ENCODE measurements around the gene RMDN2. TPM values are rescaled to one million over a fixed set of nuclear protein-coding genes. Genes with fewer than 3 reads are reported as not detected.

RMDN2 gene
- polyA plus RNA-seq, 6 donors from 2014 or later, result 13.0 to 24.3 (median 17.1) TPM

DNA sequence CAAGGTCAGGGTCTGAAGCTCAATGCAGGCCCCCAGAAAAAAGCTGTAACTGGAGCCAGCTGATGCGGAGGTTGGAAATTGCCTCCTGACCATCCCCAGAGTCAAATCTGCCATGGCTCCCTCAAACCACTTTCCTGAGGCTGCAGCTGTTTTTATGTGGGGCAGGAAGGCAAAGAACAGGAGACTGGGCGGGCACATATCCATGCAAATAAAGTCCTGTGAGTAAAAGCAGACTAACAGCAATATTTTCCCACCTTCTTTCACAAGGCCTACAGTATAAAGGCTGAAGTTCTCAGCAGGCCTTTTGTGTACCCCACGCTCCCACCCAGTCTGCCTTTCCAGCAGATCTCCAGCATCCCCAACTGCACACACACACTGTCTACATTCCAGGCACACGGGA lies 103.7 kb downstream of the RMDN2 start:
- no peaks in the 10 kb centered on the region for H3K9me3 Mint-ChIP-seq
- no peak overlapping the region for H3K4me3 Mint-ChIP-seq
- peaks cover 0 to 25% (median 5%) of the 10 kb centered on the region in 3 donors for H3K27me3 Mint-ChIP-seq
- DNase-seq (no peak), ATAC-seq (ENCODE audit: low read depth in 2 of 2) (no peak)
- no peak overlapping the region for H3K27ac Mint-ChIP-seq
- peaks cover 0 to 9% of the 10 kb centered on the region in 2 donors for H3K36me3 Mint-ChIP-seq
- H3K4me1 Mint-ChIP-seq, result no peaks in the 10 kb centered on the region

DNA sequence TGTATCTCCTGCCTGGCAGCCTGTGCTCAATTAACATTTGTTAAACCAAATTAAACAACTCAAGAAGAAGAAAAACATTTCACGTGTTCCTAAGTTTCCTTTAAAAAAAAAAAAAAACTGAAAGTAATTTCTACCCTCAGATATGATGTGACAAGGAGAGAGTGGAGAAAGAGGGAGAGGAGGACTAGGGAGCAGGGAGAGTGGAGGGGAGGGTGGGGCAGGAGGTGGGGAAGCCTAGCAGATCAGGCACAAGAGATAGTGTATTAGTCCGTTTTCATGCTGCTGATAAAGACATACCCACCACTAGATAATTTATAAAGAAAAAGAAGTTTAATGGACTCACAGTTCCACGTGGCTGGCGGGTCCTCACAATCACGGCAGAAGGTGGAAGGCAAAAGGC lies 104.4 kb downstream of the RMDN2 start:
- no peak for DNase-seq
- peaks cover 0 to 9% of the 10 kb centered on the region in 2 donors for H3K36me3 Mint-ChIP-seq
- H3K9me3 Mint-ChIP-seq, result no peaks in the 10 kb centered on the region
- no peak overlapping the region for H3K4me3 Mint-ChIP-seq
- no peak overlapping the region for H3K27ac Mint-ChIP-seq
- H3K4me1 Mint-ChIP-seq, result no peaks in the 10 kb centered on the region
- no peak for ATAC-seq (ENCODE audit: low read depth in 2 of 2)
- H3K27me3 Mint-ChIP-seq, result peaks cover 0 to 30% (median 5%) of the 10 kb centered on the region in 3 donors

DNA sequence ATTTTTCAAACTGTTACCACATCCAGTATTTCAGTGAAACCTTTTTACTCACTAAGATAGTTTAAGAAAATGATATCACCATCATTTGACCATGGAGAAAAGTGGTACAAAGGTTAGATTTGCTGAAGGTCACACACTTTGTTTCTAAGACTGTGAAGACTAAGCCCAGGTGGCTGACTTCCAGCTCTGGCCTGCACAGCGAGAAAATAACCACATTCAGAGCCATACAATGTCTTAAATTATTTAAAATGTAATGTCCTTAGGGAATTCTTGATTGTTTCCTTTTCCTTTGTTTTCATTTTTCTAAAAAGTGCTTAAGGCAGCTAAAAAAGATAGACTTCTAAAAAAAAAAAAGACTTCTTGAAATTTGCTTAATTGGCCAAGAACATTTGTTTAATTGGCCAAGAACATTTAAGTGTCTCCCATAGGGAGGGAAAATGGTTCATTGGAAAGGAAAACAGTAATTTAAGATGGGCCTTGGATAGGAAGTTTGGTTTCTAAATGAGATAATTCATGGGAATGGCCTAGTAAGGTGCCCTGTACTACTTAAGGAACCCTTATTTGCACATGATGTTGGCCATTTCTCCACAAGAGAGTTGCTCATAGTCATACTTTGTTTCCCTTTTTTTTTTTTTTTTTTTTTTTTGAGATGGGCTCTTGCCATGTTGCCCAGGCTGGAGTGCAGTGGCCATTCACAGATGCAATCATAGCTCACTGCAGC lies 105.7 kb downstream of the RMDN2 start:
- Mint-ChIP-seq H3K9me3 (no peaks in the 10 kb centered on the region), H3K36me3 (peaks cover 0 to 9% of the 10 kb centered on the region in 2 donors), H3K4me3 (no peak overlapping the region), H3K4me1 (no peaks in the 10 kb centered on the region), H3K27me3 (peaks cover 5 to 38% (median 6%) of the 10 kb centered on the region in 3 donors), H3K27ac (peak overlapping the region in 1 of 6 donors; percentile 24)
- DNase-seq (no peak), ATAC-seq (ENCODE audit: low read depth in 2 of 2) (no peak)

DNA sequence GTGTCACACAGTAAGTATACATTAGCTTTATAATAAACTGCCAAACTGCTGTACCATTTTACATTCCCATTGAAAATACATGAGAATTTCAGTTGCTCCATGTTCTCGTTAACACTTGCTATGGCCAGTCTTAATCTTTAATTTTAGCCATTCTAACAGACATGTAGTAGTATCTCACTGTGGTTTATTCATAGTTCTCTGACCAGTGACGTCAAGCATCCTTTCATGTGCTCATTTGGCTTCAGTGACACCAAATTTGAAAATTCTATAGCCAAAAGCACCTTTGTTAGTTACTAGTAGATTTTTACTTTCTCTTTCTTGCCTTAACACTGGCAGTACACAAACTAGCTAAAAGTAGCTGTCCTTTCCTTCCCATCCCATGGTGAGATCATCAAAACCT lies 107.9 kb downstream of the RMDN2 start:
- DNase-seq (no peak), ATAC-seq (ENCODE audit: low read depth in 2 of 2) (no peak)
- Mint-ChIP-seq H3K36me3 (peaks cover 0 to 4% of the 10 kb centered on the region in 2 donors), H3K27me3 (peaks cover 20 to 58% (median 28%) of the 10 kb centered on the region in 3 donors), H3K9me3 (no peaks in the 10 kb centered on the region), H3K27ac (no peak overlapping the region), H3K4me3 (no peak overlapping the region), H3K4me1 (peaks cover 2 to 5% (median 3%) of the 10 kb centered on the region in 3 donors)

DNA sequence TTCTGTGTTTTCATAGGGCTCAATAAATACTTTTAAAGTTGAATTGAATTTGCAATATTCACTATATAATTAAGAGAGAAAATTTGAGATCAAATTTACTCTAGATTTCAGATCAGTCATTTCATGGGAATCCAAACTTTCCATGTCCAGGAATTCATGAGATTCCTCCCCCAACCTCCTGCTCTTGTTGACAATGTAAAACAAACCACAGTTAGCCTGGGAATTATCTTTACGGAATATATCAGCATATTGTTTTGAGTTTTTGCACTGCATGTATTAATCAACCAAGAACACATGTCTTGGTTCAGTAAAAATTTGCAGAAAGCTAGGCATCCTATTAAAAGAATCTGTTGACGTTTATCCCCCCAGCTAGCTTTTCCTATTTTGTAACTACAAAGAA lies 108.6 kb downstream of the RMDN2 start:
- ATAC-seq (ENCODE audit: low read depth in 2 of 2) (no peak), DNase-seq (no peak)
- H3K36me3 Mint-ChIP-seq, result peaks cover 0 to 4% of the 10 kb centered on the region in 2 donors
- H3K27ac Mint-ChIP-seq, result no peak overlapping the region
- H3K4me3 Mint-ChIP-seq, result no peak overlapping the region
- peaks cover 27 to 65% (median 32%) of the 10 kb centered on the region in 3 donors for H3K27me3 Mint-ChIP-seq
- peaks cover 7 to 11% (median 10%) of the 10 kb centered on the region in 3 donors for H3K4me1 Mint-ChIP-seq
- no peaks in the 10 kb centered on the region for H3K9me3 Mint-ChIP-seq

DNA sequence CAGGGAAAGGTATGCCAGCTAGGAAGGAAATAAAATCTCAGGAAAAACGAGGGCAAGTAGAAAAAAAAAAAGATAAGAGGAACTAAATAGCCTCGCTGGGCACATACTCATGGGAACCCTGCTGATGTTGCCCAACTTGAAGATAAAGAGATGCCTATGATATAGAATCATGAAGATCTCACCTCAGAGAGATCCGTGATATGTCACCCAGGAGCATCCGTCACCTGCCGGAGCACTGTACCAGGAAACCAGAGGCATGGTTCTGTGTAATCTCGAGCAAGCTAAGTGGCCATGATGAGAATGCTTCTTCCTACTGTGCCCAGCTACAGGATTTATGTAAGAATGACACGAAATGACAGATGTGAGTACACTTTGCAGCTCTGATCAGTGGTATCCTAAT lies 110.9 kb downstream of the RMDN2 start:
- peaks cover 7 to 13% (median 10%) of the 10 kb centered on the region in 3 donors for H3K4me1 Mint-ChIP-seq
- no peak overlapping the region for H3K4me3 Mint-ChIP-seq
- H3K9me3 Mint-ChIP-seq, result no peaks in the 10 kb centered on the region
- H3K36me3 Mint-ChIP-seq, result no peaks in the 10 kb centered on the region
- DNase-seq, result no peak
- no peak overlapping the region for H3K27ac Mint-ChIP-seq
- H3K27me3 Mint-ChIP-seq, result peaks cover 41 to 74% (median 45%) of the 10 kb centered on the region in 3 donors
- ATAC-seq (ENCODE audit: low read depth in 2 of 2), result no peak

DNA sequence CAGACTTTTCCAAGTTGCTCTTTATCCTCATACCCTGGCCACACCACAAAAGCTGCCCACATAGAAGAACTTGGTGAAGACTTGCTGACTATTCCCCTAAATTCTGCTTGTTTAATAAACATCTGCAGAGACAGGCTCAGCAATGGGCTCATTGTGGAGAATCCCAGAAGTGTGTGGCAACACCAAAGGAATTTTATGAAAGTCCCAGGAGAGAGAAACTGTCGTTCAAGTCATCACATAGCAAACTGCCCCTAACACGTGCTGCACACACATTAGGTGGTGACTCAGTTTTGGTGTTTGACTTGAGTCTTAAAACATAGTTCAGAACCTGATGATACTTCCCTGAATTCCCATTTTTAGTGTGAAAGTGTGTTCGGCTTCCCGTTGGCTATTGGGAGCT lies 112.2 kb downstream of the RMDN2 start:
- no peak for DNase-seq
- no peak for ATAC-seq (ENCODE audit: low read depth in 2 of 2)
- no peaks in the 10 kb centered on the region for H3K36me3 Mint-ChIP-seq
- H3K4me3 Mint-ChIP-seq, result no peak overlapping the region
- H3K9me3 Mint-ChIP-seq, result peaks cover 0 to 4% (median 2%) of the 10 kb centered on the region in 7 donors
- no peak overlapping the region for H3K27ac Mint-ChIP-seq
- peaks cover 45 to 76% (median 48%) of the 10 kb centered on the region in 3 donors for H3K27me3 Mint-ChIP-seq
- H3K4me1 Mint-ChIP-seq, result peaks cover 7 to 13% (median 10%) of the 10 kb centered on the region in 3 donors

DNA sequence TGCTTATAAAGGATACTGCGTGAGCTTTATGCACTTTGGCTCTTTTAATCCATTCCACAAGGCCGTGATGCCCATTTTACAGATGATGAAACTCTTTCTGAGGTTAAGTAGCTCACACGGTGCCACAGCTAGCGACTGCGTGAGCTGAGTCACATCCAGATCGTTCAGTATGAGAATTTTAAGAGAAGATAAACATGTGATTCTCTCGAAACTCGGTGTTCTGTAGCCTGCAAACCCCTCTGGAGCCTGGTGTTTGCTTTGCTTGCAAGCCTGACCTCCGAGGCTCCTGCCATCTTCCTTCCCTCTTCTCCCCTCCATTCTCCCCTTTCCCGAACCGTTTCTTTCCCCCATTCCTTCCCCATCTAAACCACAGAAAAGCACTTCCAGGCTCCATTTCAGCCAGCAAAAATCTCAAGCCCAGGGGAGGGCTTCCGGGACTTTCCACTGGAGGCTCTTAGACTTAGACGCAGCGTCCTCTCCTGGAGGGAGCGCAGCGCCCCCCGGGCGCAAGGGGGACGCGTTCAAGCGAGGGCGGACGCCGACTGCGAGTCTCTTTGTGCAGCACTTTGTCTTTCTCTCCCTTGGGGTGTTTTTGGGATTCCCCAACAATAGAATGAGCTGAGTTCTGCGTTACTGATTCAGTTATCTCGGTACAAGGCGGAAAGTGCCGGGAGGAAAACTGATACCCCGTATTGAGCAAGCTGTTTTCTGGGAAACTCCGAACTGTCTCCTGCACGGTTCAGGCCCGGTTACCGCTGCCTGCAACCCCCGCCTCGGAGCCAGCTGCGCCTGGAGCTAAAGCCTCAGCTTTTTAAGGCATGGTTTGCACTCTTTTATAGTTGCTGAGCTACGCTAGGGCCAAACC lies 112.9 kb downstream of the RMDN2 start:
- DNase-seq, result no peak
- peaks cover 45 to 77% (median 50%) of the 10 kb centered on the region in 3 donors for H3K27me3 Mint-ChIP-seq

DNA sequence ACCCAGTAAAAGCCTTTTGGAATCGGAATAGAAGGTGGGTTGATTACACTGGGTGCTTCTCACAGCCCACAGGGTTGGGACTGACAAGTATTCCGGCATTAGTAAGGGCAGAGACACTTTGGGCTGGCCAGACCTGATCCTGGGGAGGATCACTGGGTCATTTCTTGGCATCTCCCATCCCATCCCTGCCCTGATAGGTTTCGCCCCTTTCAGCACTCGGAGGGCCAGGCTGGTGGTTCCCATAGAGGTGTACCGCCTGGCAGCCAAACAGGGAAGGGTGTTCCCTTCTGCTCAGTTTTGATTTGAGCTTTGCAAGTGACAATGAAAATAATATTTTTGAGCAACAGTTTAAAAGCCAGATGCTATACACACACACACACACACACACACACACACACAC lies 113.6 kb downstream of the RMDN2 start:
- H3K4me1 Mint-ChIP-seq, result peaks cover 7 to 13% (median 10%) of the 10 kb centered on the region in 3 donors
- DNase-seq (no peak), ATAC-seq (ENCODE audit: low read depth in 2 of 2) (no peak)
- H3K36me3 Mint-ChIP-seq, result peaks cover 0 to 9% of the 10 kb centered on the region in 2 donors
- no peak overlapping the region for H3K27ac Mint-ChIP-seq
- peaks cover 0 to 15% (median 2%) of the 10 kb centered on the region in 7 donors for H3K9me3 Mint-ChIP-seq
- peak overlapping the region in 2 of 8 donors; percentile 54 to 56 for H3K4me3 Mint-ChIP-seq
- H3K27me3 Mint-ChIP-seq, result peaks cover 45 to 81% (median 53%) of the 10 kb centered on the region in 3 donors

More for the DNA sequence above, 112.9 kb downstream of the RMDN2 start:
- peak overlapping the region in 6 of 8 donors; percentile 48 to 85 (median 54) for H3K4me3 Mint-ChIP-seq
- peak; percentile 56 to 63 for ATAC-seq (ENCODE audit: low read depth in 2 of 2)
- peaks cover 0 to 10% (median 2%) of the 10 kb centered on the region in 7 donors for H3K9me3 Mint-ChIP-seq
- peaks cover 0 to 4% of the 10 kb centered on the region in 2 donors for H3K36me3 Mint-ChIP-seq
- H3K4me1 Mint-ChIP-seq, result peaks cover 7 to 13% (median 10%) of the 10 kb centered on the region in 3 donors
- no peak overlapping the region for H3K27ac Mint-ChIP-seq

DNA sequence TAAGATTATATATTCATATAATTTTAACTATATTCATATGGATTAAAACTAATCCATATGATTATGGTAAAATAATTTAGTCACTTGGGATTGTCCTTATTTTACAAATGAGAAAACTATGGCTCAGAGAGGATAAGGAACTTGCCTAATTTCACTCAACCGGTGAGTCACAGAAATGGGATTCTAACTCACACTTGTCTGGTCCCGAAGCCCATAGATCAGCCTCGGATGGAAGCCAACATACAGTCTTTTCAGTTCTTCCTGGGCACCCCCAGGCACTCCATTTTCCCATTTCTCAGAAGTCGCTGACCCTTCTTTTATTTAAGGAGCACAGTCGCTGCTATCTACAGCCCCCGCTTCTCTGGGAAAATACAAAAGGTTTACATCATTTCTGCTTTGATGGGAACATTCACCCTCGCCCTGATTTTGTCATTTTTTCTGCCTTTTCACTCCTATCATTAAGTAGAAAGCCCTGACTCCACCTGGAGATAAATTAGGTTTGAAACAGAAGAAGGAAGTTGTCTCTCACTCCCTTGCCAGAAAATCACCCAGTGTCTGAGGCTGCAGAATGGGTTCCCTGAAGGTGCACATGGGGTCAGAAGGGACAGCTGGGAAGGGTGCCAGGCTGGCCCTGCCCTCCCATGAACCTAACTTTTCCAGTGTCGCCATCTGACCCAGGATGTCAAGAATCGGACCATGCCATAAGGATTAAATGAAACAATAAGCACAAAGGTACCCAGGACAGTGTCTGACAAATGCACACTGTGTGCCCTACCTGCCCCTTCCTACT lies 114.2 kb downstream of the RMDN2 start:
- no peak overlapping the region for H3K4me3 Mint-ChIP-seq
- DNase-seq, result no peak
- H3K9me3 Mint-ChIP-seq, result peaks cover 0 to 15% (median 2%) of the 10 kb centered on the region in 7 donors
- peaks cover 0 to 9% of the 10 kb centered on the region in 2 donors for H3K36me3 Mint-ChIP-seq
- H3K27me3 Mint-ChIP-seq, result peaks cover 49 to 80% (median 53%) of the 10 kb centered on the region in 3 donors
- H3K27ac Mint-ChIP-seq, result peak overlapping the region in 1 of 6 donors; percentile 28
- ATAC-seq (ENCODE audit: low read depth in 2 of 2), result no peak
- peaks cover 7 to 13% (median 10%) of the 10 kb centered on the region in 3 donors for H3K4me1 Mint-ChIP-seq

DNA sequence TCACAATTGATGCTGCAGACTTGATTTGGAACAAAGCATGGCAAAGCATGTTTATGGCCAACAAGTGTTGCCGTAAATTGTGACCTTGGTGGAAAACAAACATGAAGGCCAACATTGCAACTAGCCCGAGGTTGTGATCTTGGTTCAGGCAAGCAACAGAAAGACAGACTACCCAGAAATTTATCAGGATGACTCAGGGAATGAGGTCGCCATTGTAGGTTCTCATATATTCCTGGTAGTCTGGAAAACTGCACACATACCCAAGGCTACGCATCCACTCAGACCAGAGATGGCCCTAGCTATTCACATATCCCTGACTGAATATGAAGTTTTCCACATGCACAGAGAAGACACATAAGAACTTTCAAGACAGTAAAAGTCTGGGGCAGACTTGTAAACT lies 120.7 kb downstream of the RMDN2 start:
- Mint-ChIP-seq H3K4me1 (no peaks in the 10 kb centered on the region), H3K9me3 (peaks cover 0 to 15% (median 2%) of the 10 kb centered on the region in 7 donors), H3K27ac (no peak overlapping the region), H3K27me3 (peaks cover 19 to 48% (median 25%) of the 10 kb centered on the region in 3 donors), H3K36me3 (peaks cover 0 to 15% of the 10 kb centered on the region in 2 donors), H3K4me3 (no peak overlapping the region)
- DNase-seq, result no peak
- no peak for ATAC-seq (ENCODE audit: low read depth in 2 of 2)

DNA sequence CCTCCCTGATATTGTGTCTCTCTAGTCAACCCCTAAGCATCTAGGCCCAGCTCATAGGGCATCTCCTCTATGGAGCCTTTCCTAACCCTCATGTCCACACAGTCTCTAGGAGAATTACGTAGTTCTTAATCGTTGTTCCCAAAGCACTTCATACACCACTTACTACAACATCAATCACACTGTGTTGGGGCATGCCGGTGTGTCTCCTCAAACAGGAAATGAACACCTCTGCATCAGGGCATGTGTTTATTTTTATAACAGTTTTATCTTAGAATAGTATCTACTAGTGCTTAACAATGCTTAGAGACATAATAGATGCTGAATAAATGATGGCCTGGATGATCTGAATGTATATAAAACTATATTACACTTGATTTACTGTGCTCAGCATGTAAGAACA lies 131.1 kb downstream of the RMDN2 start:
- H3K4me1 Mint-ChIP-seq, result peaks cover 12 to 17% (median 14%) of the 10 kb centered on the region in 3 donors
- H3K4me3 Mint-ChIP-seq, result no peak overlapping the region
- ATAC-seq (ENCODE audit: low read depth in 2 of 2), result no peak
- H3K27ac Mint-ChIP-seq, result peak overlapping the region in 3 of 6 donors; percentile 35 to 67 (median 57)
- peaks cover 3 to 34% (median 29%) of the 10 kb centered on the region in 3 donors for H3K27me3 Mint-ChIP-seq
- H3K9me3 Mint-ChIP-seq, result no peaks in the 10 kb centered on the region
- peaks cover 0 to 11% of the 10 kb centered on the region in 2 donors for H3K36me3 Mint-ChIP-seq
- no peak for DNase-seq
